Activated naive CD4-positive, alpha-beta T cell treated with anti-CD3 and anti-CD28 coated beads, Interleukin-2, amount 50 U/mL, for 72 hours (primary cell): ENCODE results near the gene AFAP1. TPM values are rescaled to one million over a fixed set of nuclear protein-coding genes. Genes with fewer than 3 reads are reported as not detected.
A peak's percentile ranks its signal among the peaks of the same experiment; 100 is the strongest.

Experiments used
- ATAC-seq, 2 donors: fragments of 150-1000 bp; cut with Tn5 transposase; 2 replicates each; pipeline ENCODE4 v1.10.0; 2021; ENCODE audit warnings: mild to moderate bottlenecking in 2 of 2, moderate library complexity in 2 of 2
- DNase-seq, 2 donors: peaks; one replicate each; pipeline ENCODE4 v3.0.0; 2021 to 2022; ENCODE audit warnings: low spot score in 2 of 2
- H3K27ac Mint-ChIP-seq, 2 donors: one replicate each; pipeline ENCODE4 v1.8.0; 2022; ENCODE audit warnings: mild to moderate bottlenecking in 2 of 2, mixed read lengths in 2 of 2
- H3K36me3 Mint-ChIP-seq, 2 donors: one replicate each; pipeline ENCODE4 v1.8.0; 2022; ENCODE audit warnings: mixed read lengths in 2 of 2
- H3K9me3 Mint-ChIP-seq, 2 donors: one replicate each; pipeline ENCODE4 v1.8.0; 2022; ENCODE audit warnings: mixed read lengths in 2 of 2
- total RNA-seq, 2 donors: library from RNA; stranded (reverse); gene quantifications; one replicate each; pipeline ENCODE4 v1.2.3, GENCODE V29; 2022

Gene AFAP1
- total RNA-seq, 2 donors from 2014 or later: 10.2 to 41.9 TPM

GRCh38 chr4:7874838-7875237 lies 64.8 kb downstream of the AFAP1 start:
- no peak for ATAC-seq
- H3K27ac Mint-ChIP-seq: no peak overlapping the region
- H3K36me3 Mint-ChIP-seq: peaks cover 4 to 19% of the 10 kb centered on the region in 2 donors
- no peaks in the 10 kb centered on the region for H3K9me3 Mint-ChIP-seq
- DNase-seq: no peak

- Mint-ChIP-seq H3K9me3 (no peaks in the 10 kb centered on the region), H3K27ac (no peak overlapping the region), H3K36me3 (peaks cover 4 to 27% of the 10 kb centered on the region in 2 donors)
- ATAC-seq (no peak), DNase-seq (no peak)
Observed at GRCh38 chr4:7873881-7874280, 65.8 kb downstream of the AFAP1 start.

GRCh38 chr4:7872264-7872771 lies 67.3 kb downstream of the AFAP1 start:
- H3K27ac Mint-ChIP-seq: no peak overlapping the region
- ATAC-seq: no peak
- H3K36me3 Mint-ChIP-seq: peaks cover 4 to 41% of the 10 kb centered on the region in 2 donors
- DNase-seq: no peak
- H3K9me3 Mint-ChIP-seq: no peaks in the 10 kb centered on the region

- DNase-seq (no peak), ATAC-seq (no peak)
- H3K9me3 Mint-ChIP-seq: no peaks in the 10 kb centered on the region
- peaks cover 4 to 45% of the 10 kb centered on the region in 2 donors for H3K36me3 Mint-ChIP-seq
- H3K27ac Mint-ChIP-seq: peak overlapping the region in 1 of 2 donors; percentile 70
Observed at GRCh38 chr4:7871356-7871755, 68.3 kb downstream of the AFAP1 start.

GRCh38 chr4:7868892-7869471 lies 70.7 kb downstream of the AFAP1 start:
- DNase-seq (no peak), ATAC-seq (no peak)
- Mint-ChIP-seq H3K36me3 (peaks cover 8 to 58% of the 10 kb centered on the region in 2 donors), H3K9me3 (peaks cover 3 to 4% of the 10 kb centered on the region in 2 donors), H3K27ac (peak overlapping the region; percentile 23 to 79)

GRCh38 chr4:7868436-7868775 lies 71.3 kb downstream of the AFAP1 start:
- Mint-ChIP-seq H3K27ac (peak overlapping the region; percentile 23 to 79), H3K36me3 (peaks cover 13 to 55% of the 10 kb centered on the region in 2 donors), H3K9me3 (peaks cover 7 to 8% of the 10 kb centered on the region in 2 donors)
- ATAC-seq (no peak), DNase-seq (no peak)

GRCh38 chr4:7867701-7868435 lies 71.8 kb downstream of the AFAP1 start:
- peaks cover 13 to 55% of the 10 kb centered on the region in 2 donors for H3K36me3 Mint-ChIP-seq
- DNase-seq (no peak), ATAC-seq (peak; percentile 10 to 70)
- H3K9me3 Mint-ChIP-seq: peaks cover 7 to 8% of the 10 kb centered on the region in 2 donors
- peak overlapping the region; percentile 23 to 79 for H3K27ac Mint-ChIP-seq

GRCh38 chr4:7867191-7867590 lies 72.5 kb downstream of the AFAP1 start:
- DNase-seq (no peak), ATAC-seq (no peak)
- peaks cover 7 to 8% of the 10 kb centered on the region in 2 donors for H3K9me3 Mint-ChIP-seq
- H3K27ac Mint-ChIP-seq: peak overlapping the region in 1 of 2 donors; percentile 79
- H3K36me3 Mint-ChIP-seq: peaks cover 13 to 55% of the 10 kb centered on the region in 2 donors

GRCh38 chr4:7865533-7865932 lies 74.1 kb downstream of the AFAP1 start:
- Mint-ChIP-seq H3K36me3 (peaks cover 8 to 55% of the 10 kb centered on the region in 2 donors), H3K9me3 (peaks cover 7 to 8% of the 10 kb centered on the region in 2 donors), H3K27ac (peak overlapping the region in 1 of 2 donors; percentile 3)
- ATAC-seq (no peak), DNase-seq (no peak)

- Mint-ChIP-seq H3K36me3 (peaks cover 8 to 57% of the 10 kb centered on the region in 2 donors), H3K27ac (peak overlapping the region in 1 of 2 donors; percentile 72), H3K9me3 (peaks cover 7 to 8% of the 10 kb centered on the region in 2 donors)
- peak; percentile 29 to 41 for ATAC-seq
- DNase-seq: no peak
Observed at GRCh38 chr4:7864685-7865084, 75.0 kb downstream of the AFAP1 start.

GRCh38 chr4:7863911-7864681 lies 75.6 kb downstream of the AFAP1 start:
- Mint-ChIP-seq H3K27ac (peak overlapping the region; percentile 72 to 98), H3K36me3 (peaks cover 8 to 52% of the 10 kb centered on the region in 2 donors), H3K9me3 (peaks cover 7 to 8% of the 10 kb centered on the region in 2 donors)
- ATAC-seq: peak; percentile 50 to 83
- no peak for DNase-seq

GRCh38 chr4:7862561-7863192 lies 77.0 kb downstream of the AFAP1 start:
- Mint-ChIP-seq H3K9me3 (peaks cover 7 to 8% of the 10 kb centered on the region in 2 donors), H3K36me3 (peaks cover 8 to 48% of the 10 kb centered on the region in 2 donors), H3K27ac (no peak overlapping the region)
- DNase-seq (no peak), ATAC-seq (no peak)

- Mint-ChIP-seq H3K27ac (no peak overlapping the region), H3K9me3 (peaks cover 7 to 8% of the 10 kb centered on the region in 2 donors), H3K36me3 (peaks cover 8 to 48% of the 10 kb centered on the region in 2 donors)
- DNase-seq: no peak
- no peak for ATAC-seq
Observed at GRCh38 chr4:7861440-7861881, 78.2 kb downstream of the AFAP1 start.

GRCh38 chr4:7860600-7861163 lies 79.0 kb downstream of the AFAP1 start:
- Mint-ChIP-seq H3K9me3 (peaks cover 7 to 8% of the 10 kb centered on the region in 2 donors), H3K36me3 (peaks cover 8 to 52% of the 10 kb centered on the region in 2 donors), H3K27ac (peak overlapping the region in 1 of 2 donors; percentile 31)
- no peak for ATAC-seq
- no peak for DNase-seq

- H3K9me3 Mint-ChIP-seq: peaks cover 7 to 8% of the 10 kb centered on the region in 2 donors
- no peak overlapping the region for H3K27ac Mint-ChIP-seq
- DNase-seq (no peak), ATAC-seq (no peak)
- peaks cover 8 to 54% of the 10 kb centered on the region in 2 donors for H3K36me3 Mint-ChIP-seq
Observed at GRCh38 chr4:7859326-7859725, 80.3 kb downstream of the AFAP1 start.

- Mint-ChIP-seq H3K36me3 (peaks cover under 1 to 57% of the 10 kb centered on the region in 2 donors), H3K27ac (no peak overlapping the region), H3K9me3 (no peaks in the 10 kb centered on the region)
- DNase-seq: no peak
- ATAC-seq: no peak
Observed at GRCh38 chr4:7858498-7858897, 81.2 kb downstream of the AFAP1 start.
